Effector memory CD8-positive, alpha-beta T cell (primary cell): ENCODE data around the gene LGALS3.

Experiments
- ATAC-seq: fragments of 150-1000 bp; cut with Tn5 transposase; replicated peaks from 2 replicates; pipeline ENCODE4 v1.10.0; 2021; ENCODE audit warnings: mild to moderate bottlenecking, moderate library complexity
- DNase-seq, 3 experiments: peaks; one replicate each; pipeline ENCODE4 v3.0.0; 2021
- H3K27ac Mint-ChIP-seq, 2 donors: one replicate each; pipeline ENCODE4 v1.8.0; 2022; ENCODE audit warnings: mild to moderate bottlenecking in 2 of 2, mixed read lengths in 2 of 2, moderate library complexity in 2 of 2
- H3K27me3 Mint-ChIP-seq, 2 donors: one replicate each; pipeline ENCODE4 v1.8.0; 2022; ENCODE audit warnings: mixed read lengths in 2 of 2
- H3K36me3 Mint-ChIP-seq: one replicate; pipeline ENCODE4 v1.8.0; 2022; ENCODE audit warnings: mild to moderate bottlenecking, moderate library complexity, mixed read lengths; ENCODE audit not compliant: insufficient read depth
- H3K4me1 Mint-ChIP-seq, 2 donors: one replicate each; pipeline ENCODE4 v1.8.0; 2022; ENCODE audit warnings: low read depth in 2 of 2, mixed read lengths in 2 of 2
- H3K4me3 Mint-ChIP-seq, 2 donors: one replicate each; pipeline ENCODE4 v1.8.0; 2022; ENCODE audit warnings: mild to moderate bottlenecking in 2 of 2, mixed read lengths in 2 of 2, moderate library complexity in 2 of 2
- H3K9me3 Mint-ChIP-seq, 2 donors: one replicate each; pipeline ENCODE4 v1.8.0; 2022; ENCODE audit warnings: mixed read lengths in 2 of 2

Gene LGALS3

DNA sequence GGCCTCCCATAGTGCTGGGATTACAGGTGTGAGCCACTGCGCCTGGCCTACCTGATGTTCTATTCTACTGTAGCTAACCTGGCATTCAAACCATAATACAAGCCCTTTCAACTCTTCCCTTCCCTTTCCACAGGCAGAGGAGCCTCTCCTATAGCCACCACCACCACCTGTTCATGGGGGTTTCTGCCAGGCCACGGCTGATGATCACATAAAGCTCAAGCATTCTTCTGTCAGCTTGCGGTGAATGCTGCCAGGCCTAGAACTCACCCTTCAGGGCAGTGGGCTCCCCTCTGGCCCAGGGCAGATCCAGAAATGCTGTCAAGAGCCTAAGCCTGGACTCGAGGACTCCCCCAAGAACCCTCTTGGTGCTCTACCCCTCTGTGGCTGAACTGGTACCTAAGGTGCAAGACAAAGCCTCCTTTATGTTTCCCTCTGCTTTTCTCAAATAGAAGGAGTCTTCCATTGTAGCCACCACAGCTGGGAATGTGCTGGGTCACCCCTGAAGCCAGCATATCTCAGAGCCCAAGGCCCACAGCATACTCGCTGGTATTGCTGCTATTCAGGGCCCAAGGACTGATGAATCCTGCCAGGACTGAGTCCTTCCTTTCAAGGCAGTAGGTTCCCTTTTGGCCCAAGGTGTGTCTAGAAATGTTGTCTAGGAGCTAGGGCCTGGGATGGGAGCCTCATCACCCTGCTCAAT, 65.8 kb downstream of the LGALS3 start:
- Mint-ChIP-seq H3K27ac (no peak overlapping the region), H3K27me3 (peaks cover 0 to 7% of the 10 kb centered on the region in 2 donors), H3K9me3 (no peaks in the 10 kb centered on the region), H3K4me3 (no peak overlapping the region), H3K36me3 (peaks cover 6% of the 10 kb centered on the region), H3K4me1 (peaks cover 7 to 13% of the 10 kb centered on the region in 2 donors)
- DNase-seq (no peak), ATAC-seq (no peak)
